ENCODE results near the gene PARS2. TPM values are rescaled to one million over a fixed set of nuclear protein-coding genes. Genes with fewer than 3 reads are reported as not detected.

Gene PARS2
- total RNA-seq, 1 experiment from 2014 or later: 9.6 TPM

GRCh38 chr1:54754045-54754444, 10.3 kb downstream of the PARS2 start:
- Histone ChIP-seq H3K9ac (ENCODE audit: low read length) (no peak overlapping the region), H3K4me2 (ENCODE audit: low read length) (no peak overlapping the region), H2AFZ (ENCODE audit: low read depth, low read length, poor library complexity, severe bottlenecking) (no peak overlapping the region), H4K20me1 (ENCODE audit: insufficient read depth) (no peaks in the 10 kb centered on the region), H3K79me2 (ENCODE audit: insufficient read depth, low read length) (no peaks in the 10 kb centered on the region), H3K9me2 (ENCODE audit: insufficient read depth) (no peaks in the 10 kb centered on the region), H3K36me3 (ENCODE audit: control insufficient read depth in 1 of 2, insufficient read depth in 2 of 2, low read length in 2 of 2) (peaks cover 5 to 12% of the 10 kb centered on the region in 2 experiments; a peak in 2 of 4 replicates), H3K4me1 (ENCODE audit: control insufficient read depth in 1 of 2, insufficient read depth in 2 of 2, low read length in 2 of 2) (no peaks in the 10 kb centered on the region), H3K4me3 (replicated peaks in 1 of 2; ENCODE audit: low read depth in 1 of 2, low read length in 2 of 2) (no peak overlapping the region), H3K27me3 (ENCODE audit: insufficient read depth, low read length) (no peaks in the 10 kb centered on the region), H3K27ac (ENCODE audit: low read depth, low read length) (no peak overlapping the region), H3K9me3 (ENCODE audit: control insufficient read depth in 1 of 2, insufficient read depth in 1 of 2, low read depth in 1 of 2, low read length in 2 of 2) (no peaks in the 10 kb centered on the region)
- intact Hi-C loops (cut with micrococcal nuclease): no loop called here
- no TSS peak for BruUV-seq (replicated peaks)
- TF ChIP-seq ZFX (IDR thresholded peaks at IDR 0.05) (no peak), REST (IDR thresholded peaks at IDR 0.05; ENCODE audit: low read depth) (no peak), POLR2AphosphoS5 (IDR thresholded peaks at IDR 0.05; ENCODE audit: low read depth, low read length) (no peak), SIN3A (IDR thresholded peaks at IDR 0.05; ENCODE audit: low read depth) (no peak), JUND (IDR thresholded peaks at IDR 0.05) (no peak), TCF7L2 (IDR thresholded peaks at IDR 0.05; ENCODE audit: borderline replicate concordance, extremely low read depth, insufficient read depth, insufficient read length) (no peak), SRF (IDR thresholded peaks at IDR 0.05; ENCODE audit: low read depth) (no peak), FOSL1 (IDR thresholded peaks at IDR 0.05; ENCODE audit: low read depth) (no peak), YY1 (IDR thresholded peaks at IDR 0.05; ENCODE audit: extremely low read depth, insufficient replicate concordance, low read depth, low read length) (no peak), RAD21 (IDR thresholded peaks at IDR 0.05; ENCODE audit: low read depth) (no peak), CBX3 (IDR thresholded peaks at IDR 0.05; ENCODE audit: low read depth) (no peak), ELF1 (IDR thresholded peaks at IDR 0.05; ENCODE audit: borderline replicate concordance, low read depth) (no peak), POLR2A (IDR thresholded peaks at IDR 0.05; ENCODE audit: borderline replicate concordance, extremely low read depth, insufficient read depth, insufficient read length) (no peak), SP1 (IDR thresholded peaks at IDR 0.05; ENCODE audit: low read depth) (no peak)
- ChIA-PET CTCF (no interaction called here), POLR2A (no interaction called here), RAD21 (ENCODE audit: low non-redundant PET in 1 of 2, low total read pairs in 2 of 2, uncharacterized antibody in 2 of 2, unreplicated experiment in 2 of 2) (no interaction called here)
- DNase-seq (ENCODE audit: low read depth, low spot score): no peak
- no peak for ATAC-seq
